ENCODE measurements around the gene TPGS2.

TPGS2 gene

GRCh38 chr18:36872329-36872728 is 43.5 kb upstream of the TPGS2 start:
- no peak for TF ChIP-seq ZFP3 (CRISPR knock-in tag; IDR thresholded peaks at IDR 0.05)
- no peak for TF ChIP-seq ZNF8 (CRISPR knock-in tag; IDR thresholded peaks at IDR 0.05)
- TF ChIP-seq ZC3H10 (CRISPR knock-in tag; IDR thresholded peaks at IDR 0.05): no peak
- no peak for TF ChIP-seq ESRRG (CRISPR knock-in tag; IDR thresholded peaks at IDR 0.05)
- no peak for ATAC-seq

- no peak for ATAC-seq
- no peak for TF ChIP-seq RARB (CRISPR knock-in tag; IDR thresholded peaks at IDR 0.05)
- no peak for TF ChIP-seq ISL1 (CRISPR knock-in tag; IDR thresholded peaks at IDR 0.05)
- TF ChIP-seq POU6F1 (CRISPR knock-in tag; IDR thresholded peaks at IDR 0.05; ENCODE audit: borderline replicate concordance, low read depth): no peak
- TF ChIP-seq CREB5 (CRISPR knock-in tag; IDR thresholded peaks at IDR 0.05; ENCODE audit: low read depth): no peak
- TF ChIP-seq ZFP30 (CRISPR knock-in tag; IDR thresholded peaks at IDR 0.05): no peak
- no peak for TF ChIP-seq ZNF8 (CRISPR knock-in tag; IDR thresholded peaks at IDR 0.05)
- no peak for TF ChIP-seq PPARA (CRISPR knock-in tag; IDR thresholded peaks at IDR 0.05; ENCODE audit: borderline replicate concordance)
- no peak for TF ChIP-seq ZNF70 (CRISPR knock-in tag; IDR thresholded peaks at IDR 0.05)
- no peak for TF ChIP-seq TSHZ2 (CRISPR knock-in tag; IDR thresholded peaks at IDR 0.05)
- no peak for TF ChIP-seq OSR1 (CRISPR knock-in tag; IDR thresholded peaks at IDR 0.05)
Measured at GRCh38 chr18:36871801-36872200, 43.0 kb upstream of the TPGS2 start.

GRCh38 chr18:36867056-36867455 is 38.3 kb upstream of the TPGS2 start:
- ATAC-seq: no peak
- TF ChIP-seq TSHZ2 (CRISPR knock-in tag; IDR thresholded peaks at IDR 0.05) (no peak), CREB5 (CRISPR knock-in tag; IDR thresholded peaks at IDR 0.05; ENCODE audit: low read depth) (no peak), ZFP30 (CRISPR knock-in tag; IDR thresholded peaks at IDR 0.05) (no peak), ISL1 (CRISPR knock-in tag; IDR thresholded peaks at IDR 0.05) (no peak), SNAI2 (CRISPR knock-in tag; IDR thresholded peaks at IDR 0.05) (no peak), PATZ1 (CRISPR knock-in tag; IDR thresholded peaks at IDR 0.05; ENCODE audit: borderline replicate concordance) (no peak), PPARA (CRISPR knock-in tag; IDR thresholded peaks at IDR 0.05; ENCODE audit: borderline replicate concordance) (no peak), ZNF565 (CRISPR knock-in tag; conservative IDR thresholded peaks at IDR 0.05; ENCODE audit: low read depth) (no peak)

Measured in SK-N-SH treated with all-trans-retinoic acid at 6 μM for 48 hours (cell line).